Breast epithelium (tissue), 4 donors: Measurements from ENCODE around the gene GREM1. TPM values are rescaled to one million over a fixed set of nuclear protein-coding genes. Genes with fewer than 3 reads are reported as not detected.

ENCODE experiments used
- DNase-seq, 2 donors: peaks; one replicate each; pipeline ENCODE4 v3.0.0-alpha.2; 2019; ENCODE audit warnings: low spot score in 2 of 2
- H3K27ac ChIP-seq, 2 donors: fragments of 200-600 bp; sonication (generic) in 1 of 2; one replicate each; pipeline ENCODE4 v1.5.1; 2016 to 2019; ENCODE audit warnings: mild to moderate bottlenecking in 1 of 2
- H3K27me3 ChIP-seq, 2 donors: fragments of 200-600 bp; sonication (generic) in 1 of 2; one replicate each; pipeline versions ENCODE4 v1.5.1 to v1.6.0; 2017 to 2019; ENCODE audit warnings: control low read depth in 1 of 2, mild to moderate bottlenecking in 1 of 2
- H3K36me3 ChIP-seq: fragments of 200-600 bp; one replicate; pipeline ENCODE4 v1.5.1; 2019
- H3K4me1 ChIP-seq, 2 donors: fragments of 200-600 bp; sonication (generic); one replicate each; pipeline ENCODE4 v1.5.1; 2016 to 2019; ENCODE audit warnings: control low read depth in 1 of 2
- H3K4me3 ChIP-seq, 3 donors: fragments of 200-600 bp; sonication (generic); 1 replicate in 2 of 3; 2 replicates in 1 of 3; pipeline ENCODE4 v1.5.1; 2016 to 2019; ENCODE audit warnings: mild to moderate bottlenecking in 3 of 3, moderate library complexity in 2 of 3
- H3K9me3 ChIP-seq, 2 donors: fragments of 200-600 bp; sonication (generic) in 1 of 2; one replicate each; pipeline ENCODE4 v1.5.1; 2016 to 2019; ENCODE audit warnings: control low read depth in 1 of 2
- CTCF ChIP-seq, 3 donors: fragments of 450-650 bp; IDR thresholded peaks; one replicate each; pipeline ENCODE4 v1.5.1; 2016 to 2017; ENCODE audit warnings: antibody characterized with exemption in 3 of 3, mild to moderate bottlenecking in 3 of 3, moderate library complexity in 3 of 3
- POLR2A ChIP-seq: fragments of 450-650 bp; IDR thresholded peaks from one replicate; pipeline ENCODE4 v1.6.1; 2016; ENCODE audit warnings: antibody characterized with exemption, mild to moderate bottlenecking, moderate library complexity
- POLR2AphosphoS5 ChIP-seq, 3 donors: sonication (generic); formaldehyde crosslinking; IDR thresholded peaks; one replicate each; pipeline ENCODE4 v1.6.1; 2017; ENCODE audit warnings: antibody characterized with exemption in 3 of 3
- intact Hi-C: fragments of 100-400 bp; cut with DNase I; formaldehyde crosslinking; loops from one replicate; pipeline ENCODE4 v1.15.1; 2023; ENCODE audit warnings: low total_unique reads
- total RNA-seq, 3 donors: library from RNA; depleted of rRNA; stranded (reverse); fragments of >200 nt; gene quantifications; one replicate each; pipeline ENCODE4 v1.1.0, GENCODE V29; 2016

The GREM1 gene
- total RNA-seq = 10 to 100 TPM in 1 of 3 donors, 1 to 10 TPM in 2; 1.4 to 21.3 (median 2.5) TPM

GRCh38 chr15:32717426-32718226, at the start of gene GREM1:
Gene GREM1 (plus strand): TSS chr15:32718004. CDS start chr15:32730691, 12,687 bp downstream.
- peak within 1 kb of the TSS in 1 of 2 donors; percentile 61 for H3K27ac ChIP-seq
- peaks cover 0 to 9% of the 10 kb centered on the region in 2 donors for H3K4me1 ChIP-seq
- no peaks in the 10 kb centered on the region for H3K36me3 ChIP-seq
- peak within 1 kb of the TSS; percentile 30 to 71 (median 49) for H3K4me3 ChIP-seq
- H3K27me3 ChIP-seq = peaks cover 3 to 45% of the 10 kb centered on the region in 2 donors
- DNase-seq = no peak
- TF ChIP-seq POLR2A (no peak), POLR2AphosphoS5 (IDR thresholded peaks at IDR 0.05) (no peak), CTCF (IDR thresholded peaks at IDR 0.05) (no peak)
- no peaks in the 10 kb centered on the region for H3K9me3 ChIP-seq
- intact Hi-C loops = no loop called here

- Histone ChIP-seq H3K9me3 (no peaks in the 10 kb centered on the region), H3K27me3 (no peaks in the 10 kb centered on the region), H3K36me3 (no peaks in the 10 kb centered on the region), H3K4me1 (no peaks in the 10 kb centered on the region), H3K4me3 (no peak overlapping the region), H3K27ac (peak overlapping the region; percentile 20 to 76)
- intact Hi-C loops = loop anchor here (5.0 kb wide), 1 partner anchor 1028 kb away; no protein-coding TSS in a partner anchor
- TF ChIP-seq POLR2A (no peak), POLR2AphosphoS5 (IDR thresholded peaks at IDR 0.05) (no peak), CTCF (IDR thresholded peaks at IDR 0.05) (no peak)
- DNase-seq = no peak
Measured at GRCh38 chr15:32668942-32669341, 48.9 kb upstream of the GREM1 start.

GRCh38 chr15:32669896-32670611, 47.8 kb upstream of the GREM1 start:
- no peaks in the 10 kb centered on the region for H3K9me3 ChIP-seq
- no peaks in the 10 kb centered on the region for H3K36me3 ChIP-seq
- H3K27ac ChIP-seq = peak overlapping the region; percentile 76 to 86
- intact Hi-C loops = loop anchor here (5.0 kb wide), 1 partner anchor 1027 kb away; no protein-coding TSS in a partner anchor
- H3K27me3 ChIP-seq = no peaks in the 10 kb centered on the region
- peak overlapping the region in 1 of 3 donors; percentile 36 for H3K4me3 ChIP-seq
- peak in 1 of 2 donors; percentile 79 for DNase-seq
- H3K4me1 ChIP-seq = no peaks in the 10 kb centered on the region
- peak in 2 of 3 donors; percentile 43 to 53 for TF ChIP-seq POLR2AphosphoS5 (IDR thresholded peaks at IDR 0.05)
- TF ChIP-seq POLR2A = no peak

- intact Hi-C loops = no loop called here
- Histone ChIP-seq H3K27me3 (no peaks in the 10 kb centered on the region), H3K9me3 (no peaks in the 10 kb centered on the region), H3K27ac (peak overlapping the region; percentile 76 to 86), H3K4me3 (no peak overlapping the region), H3K36me3 (no peaks in the 10 kb centered on the region), H3K4me1 (no peaks in the 10 kb centered on the region)
- TF ChIP-seq POLR2A = no peak
- TF ChIP-seq POLR2AphosphoS5 (IDR thresholded peaks at IDR 0.05) = no peak
- no peak for TF ChIP-seq CTCF (IDR thresholded peaks at IDR 0.05)
- DNase-seq = no peak
Measured at GRCh38 chr15:32670623-32671022, 47.2 kb upstream of the GREM1 start.

GRCh38 chr15:32671339-32672325, 46.2 kb upstream of the GREM1 start:
- Histone ChIP-seq H3K36me3 (no peaks in the 10 kb centered on the region), H3K27ac (peak overlapping the region; percentile 76 to 86), H3K4me1 (peaks cover 0 to 3% of the 10 kb centered on the region in 2 donors), H3K27me3 (no peaks in the 10 kb centered on the region), H3K9me3 (no peaks in the 10 kb centered on the region), H3K4me3 (no peak overlapping the region)
- TF ChIP-seq CTCF (IDR thresholded peaks at IDR 0.05) = no peak
- TF ChIP-seq POLR2AphosphoS5 (IDR thresholded peaks at IDR 0.05) = no peak
- TF ChIP-seq POLR2A = no peak
- no peak for DNase-seq
- intact Hi-C loops = no loop called here
